ENCODE measurements around the gene DOK7. TPM values are rescaled to one million over a fixed set of nuclear protein-coding genes. Genes with fewer than 3 reads are reported as not detected.
A peak's percentile ranks its signal among the peaks of the same experiment; 100 is the strongest.

DOK7 gene
- polyA plus RNA-seq, 3 donors = not detected

DNA sequence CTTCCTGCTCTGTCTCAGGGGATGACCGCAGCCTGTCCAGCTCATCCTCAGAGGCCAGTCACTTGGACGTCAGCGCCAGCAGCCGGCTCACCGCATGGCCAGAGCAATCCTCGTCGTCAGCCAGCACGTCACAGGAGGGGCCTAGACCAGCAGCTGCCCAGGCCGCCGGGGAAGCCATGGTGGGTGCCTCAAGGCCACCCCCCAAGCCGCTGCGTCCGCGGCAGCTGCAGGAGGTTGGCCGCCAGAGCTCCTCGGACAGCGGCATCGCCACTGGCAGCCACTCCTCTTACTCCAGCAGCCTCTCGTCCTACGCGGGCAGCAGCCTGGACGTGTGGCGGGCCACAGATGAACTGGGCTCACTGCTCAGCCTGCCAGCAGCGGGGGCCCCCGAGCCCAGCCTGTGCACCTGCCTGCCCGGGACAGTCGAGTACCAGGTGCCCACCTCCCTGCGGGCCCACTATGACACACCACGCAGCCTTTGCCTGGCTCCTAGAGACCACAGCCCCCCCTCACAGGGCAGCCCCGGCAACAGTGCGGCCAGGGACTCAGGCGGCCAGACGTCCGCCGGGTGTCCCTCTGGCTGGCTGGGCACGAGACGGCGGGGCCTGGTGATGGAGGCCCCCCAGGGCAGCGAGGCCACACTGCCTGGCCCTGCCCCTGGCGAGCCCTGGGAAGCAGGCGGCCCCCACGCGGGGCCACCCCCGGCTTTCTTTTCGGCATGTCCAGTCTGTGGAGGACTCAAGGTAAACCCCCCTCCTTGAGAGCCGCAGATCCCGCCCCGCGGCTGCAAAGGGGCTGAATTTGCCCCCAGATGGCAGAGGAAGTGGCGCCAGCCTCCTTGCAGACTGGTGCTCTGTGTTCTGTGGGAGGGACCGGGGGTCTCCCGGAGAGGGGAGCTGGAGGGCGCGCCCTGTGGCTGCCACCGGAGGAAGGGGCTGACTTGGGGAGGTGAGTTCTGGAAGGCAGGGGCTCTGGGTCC is 29.9 kb downstream of the DOK7 start:
- intact Hi-C loops (cut with micrococcal nuclease) = no loop called here
- no peak overlapping the region for H3K27ac Mint-ChIP-seq
- no peaks in the 10 kb centered on the region for H3K4me1 Mint-ChIP-seq
- H3K79me2 ChIP-seq (ENCODE audit: insufficient read depth, low read length) = no peaks in the 10 kb centered on the region
- TF ChIP-seq, protein P1, sequence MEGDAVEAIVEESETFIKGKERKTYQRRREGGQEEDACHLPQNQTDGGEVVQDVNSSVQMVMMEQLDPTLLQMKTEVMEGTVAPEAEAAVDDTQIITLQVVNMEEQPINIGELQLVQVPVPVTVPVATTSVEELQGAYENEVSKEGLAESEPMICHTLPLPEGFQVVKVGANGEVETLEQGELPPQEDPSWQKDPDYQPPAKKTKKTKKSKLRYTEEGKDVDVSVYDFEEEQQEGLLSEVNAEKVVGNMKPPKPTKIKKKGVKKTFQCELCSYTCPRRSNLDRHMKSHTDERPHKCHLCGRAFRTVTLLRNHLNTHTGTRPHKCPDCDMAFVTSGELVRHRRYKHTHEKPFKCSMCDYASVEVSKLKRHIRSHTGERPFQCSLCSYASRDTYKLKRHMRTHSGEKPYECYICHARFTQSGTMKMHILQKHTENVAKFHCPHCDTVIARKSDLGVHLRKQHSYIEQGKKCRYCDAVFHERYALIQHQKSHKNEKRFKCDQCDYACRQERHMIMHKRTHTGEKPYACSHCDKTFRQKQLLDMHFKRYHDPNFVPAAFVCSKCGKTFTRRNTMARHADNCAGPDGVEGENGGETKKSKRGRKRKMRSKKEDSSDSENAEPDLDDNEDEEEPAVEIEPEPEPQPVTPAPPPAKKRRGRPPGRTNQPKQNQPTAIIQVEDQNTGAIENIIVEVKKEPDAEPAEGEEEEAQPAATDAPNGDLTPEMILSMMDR (IDR thresholded peaks at IDR 0.05) = no peak
- H3K27me3 Mint-ChIP-seq (ENCODE audit: low read depth in 3 of 3) = peaks cover 30 to 77% (median 43%) of the 10 kb centered on the region in 3 donors
- H3K27me3 ChIP-seq (ENCODE audit: control insufficient read depth in 2 of 2, insufficient read depth in 2 of 2, low read length in 2 of 2) = peaks cover 0 to 12% of the 10 kb centered on the region in 2 donors
- no peak overlapping the region for H3K4me3 Mint-ChIP-seq
- H3K36me3 Mint-ChIP-seq = no peaks in the 10 kb centered on the region
- DNase-seq = no peak
- no peaks in the 10 kb centered on the region for H3K36me3 ChIP-seq (replicated peaks in 1 of 2; ENCODE audit: control insufficient read depth in 1 of 2, insufficient read depth in 2 of 2, low read length in 2 of 2)
- no peak overlapping the region for H3K4me2 ChIP-seq (replicated peaks; ENCODE audit: extremely low read depth, low read length, poor library complexity, severe bottlenecking)
- no peaks in the 10 kb centered on the region for H3K4me1 ChIP-seq (ENCODE audit: control insufficient read depth in 1 of 2, insufficient read depth in 2 of 2, low read length in 2 of 2)
- no peak overlapping the region for H2AFZ ChIP-seq (ENCODE audit: insufficient read depth, low read depth, low read length, poor library complexity, severe bottlenecking)
- WGBS (ENCODE audit: insufficient coverage) = 88% methylated on average over 45 of the region's 55 CpGs
- peaks cover 0 to 3% (median 0%) of the 10 kb centered on the region in 7 donors for H3K9me3 Mint-ChIP-seq
- H3K27ac ChIP-seq (ENCODE audit: low read depth in 1 of 2, low read length in 2 of 2) = no peak overlapping the region
- H3K9ac ChIP-seq (ENCODE audit: insufficient read depth, low read length, poor library complexity, severe bottlenecking) = no peak overlapping the region
- H4K20me1 ChIP-seq (ENCODE audit: insufficient read depth, low read length) = peaks cover 4% of the 10 kb centered on the region
- H3K4me3 ChIP-seq (replicated peaks in 1 of 3; ENCODE audit: low read depth in 2 of 3, low read length in 3 of 3) = no peak overlapping the region
- H3K9me3 ChIP-seq (replicated peaks in 1 of 2; ENCODE audit: control insufficient read depth in 1 of 2, insufficient read depth in 1 of 2, low read length in 2 of 2) = no peaks in the 10 kb centered on the region

DNA sequence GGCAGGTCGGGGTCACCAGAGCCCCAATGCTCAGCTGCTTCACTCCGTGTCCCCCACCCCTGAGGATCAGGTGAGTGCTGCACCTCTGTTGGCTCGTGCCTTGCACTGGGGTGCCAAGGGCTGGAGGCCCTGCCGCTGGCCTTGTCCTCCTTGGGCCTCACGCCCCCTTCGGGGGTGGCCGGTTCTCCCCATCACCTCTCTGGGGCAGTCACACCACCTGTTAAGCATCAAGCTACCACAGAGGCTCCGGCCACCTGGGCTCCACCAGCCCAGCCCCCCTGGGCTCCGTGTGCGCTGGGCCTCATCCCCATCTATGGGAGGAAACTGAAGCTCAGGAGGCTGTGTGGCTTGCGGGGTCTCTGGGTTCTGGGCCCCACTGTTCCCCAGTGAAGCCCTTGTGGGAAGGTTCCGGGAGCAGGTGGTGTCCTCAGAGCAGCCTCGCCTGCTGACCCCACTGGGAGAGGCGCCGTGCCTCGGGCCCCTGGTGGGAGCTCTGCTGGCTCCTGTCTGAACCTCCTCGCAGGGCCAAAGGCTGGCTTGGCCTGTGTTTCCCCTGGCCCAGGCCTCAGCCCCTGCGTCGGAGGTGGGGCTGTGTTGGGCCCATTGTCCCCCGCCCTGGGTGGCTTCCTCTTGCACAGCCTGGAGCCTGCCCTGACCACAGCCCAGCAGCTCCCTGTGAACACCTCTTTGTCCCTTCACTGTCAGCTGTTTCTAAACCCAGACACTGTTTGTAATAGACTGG is 30.8 kb downstream of the DOK7 start:
- Histone ChIP-seq H3K9ac (ENCODE audit: insufficient read depth, low read length, poor library complexity, severe bottlenecking) (no peak overlapping the region), H3K4me2 (replicated peaks; ENCODE audit: extremely low read depth, low read length, poor library complexity, severe bottlenecking) (no peak overlapping the region), H3K79me2 (ENCODE audit: insufficient read depth, low read length) (no peaks in the 10 kb centered on the region), H3K9me3 (replicated peaks in 1 of 2; ENCODE audit: control insufficient read depth in 1 of 2, insufficient read depth in 1 of 2, low read length in 2 of 2) (no peaks in the 10 kb centered on the region), H3K36me3 (replicated peaks in 1 of 2; ENCODE audit: control insufficient read depth in 1 of 2, insufficient read depth in 2 of 2, low read length in 2 of 2) (no peaks in the 10 kb centered on the region), H2AFZ (ENCODE audit: insufficient read depth, low read depth, low read length, poor library complexity, severe bottlenecking) (no peak overlapping the region), H3K27me3 (ENCODE audit: control insufficient read depth in 2 of 2, insufficient read depth in 2 of 2, low read length in 2 of 2) (peaks cover 0 to 12% of the 10 kb centered on the region in 2 donors), H3K4me3 (replicated peaks in 1 of 3; ENCODE audit: low read depth in 2 of 3, low read length in 3 of 3) (no peak overlapping the region), H3K4me1 (ENCODE audit: control insufficient read depth in 1 of 2, insufficient read depth in 2 of 2, low read length in 2 of 2) (no peaks in the 10 kb centered on the region), H3K27ac (ENCODE audit: low read depth in 1 of 2, low read length in 2 of 2) (no peak overlapping the region), H4K20me1 (ENCODE audit: insufficient read depth, low read length) (peaks cover 12% of the 10 kb centered on the region)
- DNase-seq = no peak
- H3K4me3 Mint-ChIP-seq = no peak overlapping the region
- WGBS (ENCODE audit: insufficient coverage) = 70% methylated on average over 19 of the region's 20 CpGs
- intact Hi-C loops (cut with micrococcal nuclease) = no loop called here
- TF ChIP-seq, protein P1 (IDR thresholded peaks at IDR 0.05) = no peak
- H3K36me3 Mint-ChIP-seq = no peaks in the 10 kb centered on the region
- peaks cover 0 to 5% (median 0%) of the 10 kb centered on the region in 7 donors for H3K9me3 Mint-ChIP-seq
- H3K4me1 Mint-ChIP-seq = no peaks in the 10 kb centered on the region
- H3K27ac Mint-ChIP-seq = peak overlapping the region in 1 of 7 donors; percentile 2
- peaks cover 29 to 71% (median 35%) of the 10 kb centered on the region in 3 donors for H3K27me3 Mint-ChIP-seq (ENCODE audit: low read depth in 3 of 3)

All from CD14-positive monocyte (primary cell).